WTC11 (cell line): ENCODE results near the gene CACNB4. TPM values are rescaled to one million over a fixed set of nuclear protein-coding genes. Genes with fewer than 3 reads are reported as not detected.

ENCODE experiments used
- ATAC-seq: fragments of 200-7000 bp; cut with Tn5 transposase; 2 replicates; pipeline ENCODE4 v1.10.0; 2021; ENCODE audit warnings: mild to moderate bottlenecking, moderate library complexity
- CTCF ChIA-PET: fragments of 300-600 bp; sonication (Branson Sonifier 250); formaldehyde crosslinking; loops from one replicate; lab custom pipeline; 2021; ENCODE audit warnings: antibody characterized with exemption; lab: Charles Lee
- POLR2A ChIA-PET: fragments of 350-600 bp; sonication (Branson Sonifier 250); formaldehyde crosslinking; loops from one replicate; lab custom pipeline; 2021; ENCODE audit warnings: antibody characterized with exemption; lab: Charles Lee
- DNase-seq: peaks from one replicate; pipeline ENCODE4 v3.0.0; 2021; ENCODE audit warnings: low spot score
- H3K27ac Mint-ChIP-seq: 2 replicates; pipeline ENCODE4 v1.8.0; 2021; ENCODE audit warnings: mixed read lengths
- H3K27me3 Mint-ChIP-seq: 2 replicates; pipeline ENCODE4 v1.8.0; 2021; ENCODE audit warnings: low read depth, mild to moderate bottlenecking, moderate library complexity, mixed read lengths
- H3K36me3 Mint-ChIP-seq: 2 replicates; pipeline ENCODE4 v1.8.0; 2021; ENCODE audit warnings: mixed read lengths
- H3K4me1 Mint-ChIP-seq: 2 replicates; pipeline ENCODE4 v1.8.0; 2022; ENCODE audit warnings: mixed read lengths
- H3K4me3 Mint-ChIP-seq: 2 replicates; pipeline ENCODE4 v1.8.0; 2021; ENCODE audit warnings: mild to moderate bottlenecking, moderate library complexity, mixed read lengths
- H3K9me3 Mint-ChIP-seq: 2 replicates; pipeline ENCODE4 v1.8.0; 2021; ENCODE audit warnings: mixed read lengths
- AFF4 ChIP-seq: sonication (generic); formaldehyde crosslinking; IDR thresholded peaks from 2 replicates; pipeline ENCODE4 v1.8.1; 2023; ENCODE audit warnings: mild to moderate bottlenecking, missing genetic modification reagents, borderline replicate concordance
- AR ChIP-seq: fragments of 250-450 bp; sonication (Bioruptor Pico); IDR thresholded peaks from 2 replicates; pipeline ENCODE4 v1.9.0; 2021; ENCODE audit warnings: mild to moderate bottlenecking
- ARID4B ChIP-seq: sonication (generic); formaldehyde crosslinking; IDR thresholded peaks from 2 replicates; pipeline ENCODE4 v1.8.0; 2023; ENCODE audit warnings: missing genetic modification reagents, mild to moderate bottlenecking, borderline replicate concordance
- ATF1 ChIP-seq: sonication (generic); formaldehyde crosslinking; IDR thresholded peaks from 2 replicates; pipeline ENCODE4 v1.8.1; 2023; ENCODE audit warnings: mild to moderate bottlenecking, moderate library complexity, missing genetic modification reagents
- ATF2 ChIP-seq: sonication (generic); formaldehyde crosslinking; IDR thresholded peaks from 2 replicates; pipeline ENCODE4 v1.8.1; 2022; ENCODE audit warnings: low read depth, missing genetic modification reagents, borderline replicate concordance
- ATF3 ChIP-seq: sonication (generic); formaldehyde crosslinking; conservative IDR thresholded peaks from 2 replicates; pipeline ENCODE4 v1.8.1; 2022; ENCODE audit warnings: mild to moderate bottlenecking, missing genetic modification reagents
- CBFB ChIP-seq: sonication (generic); formaldehyde crosslinking; IDR thresholded peaks from 2 replicates; pipeline ENCODE4 v1.8.1; 2022; ENCODE audit warnings: mild to moderate bottlenecking, low read depth, missing genetic modification reagents
- CREM ChIP-seq: sonication (generic); formaldehyde crosslinking; IDR thresholded peaks from 2 replicates; pipeline ENCODE4 v1.8.1; 2022; ENCODE audit warnings: mild to moderate bottlenecking, missing genetic modification reagents, moderate library complexity
- CTCF ChIP-seq: fragments of 200-600 bp; IDR thresholded peaks from 2 replicates; pipeline ENCODE4 v1.8.0; 2022; ENCODE audit warnings: antibody characterized with exemption
- E2F4 ChIP-seq: sonication (generic); formaldehyde crosslinking; IDR thresholded peaks from 2 replicates; pipeline ENCODE4 v1.8.1; 2022; ENCODE audit warnings: low read depth, mild to moderate bottlenecking, moderate library complexity, missing genetic modification reagents, borderline replicate concordance
- EMX1 ChIP-seq: fragments of 250-450 bp; sonication (Bioruptor Pico); IDR thresholded peaks from 2 replicates; pipeline ENCODE4 v1.8.0; 2021; ENCODE audit warnings: mild to moderate bottlenecking
- FOXK1 ChIP-seq: sonication (generic); formaldehyde crosslinking; IDR thresholded peaks from 2 replicates; pipeline ENCODE4 v1.8.0; 2022; ENCODE audit warnings: mild to moderate bottlenecking, moderate library complexity, missing genetic modification reagents
- IRF2 ChIP-seq: sonication (generic); formaldehyde crosslinking; IDR thresholded peaks from 2 replicates; pipeline ENCODE4 v1.8.0; 2022; ENCODE audit warnings: low read depth, missing genetic modification reagents, borderline replicate concordance
- NR1H2 ChIP-seq: sonication (generic); formaldehyde crosslinking; IDR thresholded peaks from 2 replicates; pipeline ENCODE4 v1.9.0; 2021; ENCODE audit warnings: mild to moderate bottlenecking, moderate library complexity, missing genetic modification reagents
- NR2C2 ChIP-seq: sonication (generic); formaldehyde crosslinking; IDR thresholded peaks from 2 replicates; pipeline ENCODE4 v1.8.0; 2022; ENCODE audit warnings: mild to moderate bottlenecking, missing genetic modification reagents
- NR3C1 ChIP-seq: sonication (generic); formaldehyde crosslinking; conservative IDR thresholded peaks from 2 replicates; pipeline ENCODE4 v1.8.1; 2023; ENCODE audit warnings: low read depth, mild to moderate bottlenecking, missing genetic modification reagents
- OVOL2 ChIP-seq: fragments of 250-450 bp; sonication (Bioruptor Pico); IDR thresholded peaks from 2 replicates; pipeline ENCODE4 v1.9.0; 2021; ENCODE audit warnings: mild to moderate bottlenecking, borderline replicate concordance
- SOX15 ChIP-seq: fragments of 250-450 bp; sonication (Bioruptor Pico); IDR thresholded peaks from 2 replicates; pipeline ENCODE4 v1.9.0; 2021; ENCODE audit warnings: mild to moderate bottlenecking
- TP53 ChIP-seq: sonication (generic); formaldehyde crosslinking; IDR thresholded peaks from 2 replicates; pipeline ENCODE4 v1.8.1; 2023; ENCODE audit warnings: mild to moderate bottlenecking, missing genetic modification reagents
- ZNF121 ChIP-seq: sonication (generic); formaldehyde crosslinking; IDR thresholded peaks from 2 replicates; pipeline ENCODE4 v1.8.0; 2023; ENCODE audit warnings: missing genetic modification reagents
- ZNF317 ChIP-seq: sonication (generic); formaldehyde crosslinking; IDR thresholded peaks from 2 replicates; pipeline ENCODE4 v1.8.1; 2023; ENCODE audit warnings: low read depth, mild to moderate bottlenecking, moderate library complexity, missing genetic modification reagents, borderline replicate concordance
- ZNF423 ChIP-seq: fragments of 250-450 bp; sonication (Bioruptor Pico); IDR thresholded peaks from 2 replicates; pipeline ENCODE4 v2.1.2; 2022; ENCODE audit warnings: mild to moderate bottlenecking, moderate library complexity
- total RNA-seq: library from RNA; stranded (reverse); gene quantifications from 3 replicates; pipeline ENCODE4 v1.2.3, GENCODE V29; 2021

Gene CACNB4
- total RNA-seq, 1 experiment from 2014 or later: 4.7 TPM

GRCh38 chr2:152054593-152054992 is 44.3 kb downstream of the CACNB4 start (continued):
- TF ChIP-seq ATF2 (CRISPR knock-in tag) (no peak), ZNF423 (no peak), FOXK1 (no peak), E2F4 (CRISPR knock-in tag) (no peak), AFF4 (CRISPR knock-in tag) (no peak), NR3C1 (no peak), ZNF121 (CRISPR knock-in tag) (no peak)
- TF ChIP-seq, all 79 proteins: peak for 0

GRCh38 chr2:152051436-152051835 is 47.4 kb downstream of the CACNB4 start:
- H3K36me3 Mint-ChIP-seq: no peaks in the 10 kb centered on the region
- H3K27ac Mint-ChIP-seq: no peak overlapping the region
- peaks cover 15% of the 10 kb centered on the region for H3K27me3 Mint-ChIP-seq
- H3K9me3 Mint-ChIP-seq: peaks cover 5% of the 10 kb centered on the region
- no peak overlapping the region for H3K4me3 Mint-ChIP-seq
- DNase-seq (no peak), ATAC-seq (no peak)
- POLR2A ChIA-PET: no interaction called here
- CTCF ChIA-PET: no interaction called here
- H3K4me1 Mint-ChIP-seq: peaks cover 60% of the 10 kb centered on the region
- TF ChIP-seq CBFB (CRISPR knock-in tag) (no peak), CREM (no peak), ZNF121 (CRISPR knock-in tag) (no peak), OVOL2 (CRISPR knock-in tag) (no peak), ATF1 (CRISPR knock-in tag) (no peak), NR1H2 (CRISPR knock-in tag) (no peak), CTCF (no peak), ZNF317 (CRISPR knock-in tag) (no peak), IRF2 (CRISPR knock-in tag) (no peak), AR (CRISPR knock-in tag) (no peak), NR2C2 (CRISPR knock-in tag) (no peak), SOX15 (CRISPR knock-in tag) (no peak), NR3C1 (no peak), EMX1 (CRISPR knock-in tag) (no peak), ARID4B (CRISPR knock-in tag) (no peak), TP53 (no peak), ATF3 (CRISPR knock-in tag) (no peak)
